ENCODE results near the gene MPP3. TPM values are rescaled to one million over a fixed set of nuclear protein-coding genes. Genes with fewer than 3 reads are reported as not detected.
"Not testable (repeated sequence)": the region's sequence is repeated elsewhere in the genome, so short reads cannot be mapped to it uniquely, and the experiment has no call there.

The MPP3 gene
- total RNA-seq: 13.8 TPM

- peak; percentile 87 for ATAC-seq
- peak; percentile 77 for DNase-seq (ENCODE audit: low spot score)
- intact Hi-C loops (cut with DNase I): no loop called here
These were observed at the start of gene MPP3 for GRCh38 chr17:43832976-43833829. TSS of gene MPP3 (minus strand) at chr17:43833146. CDS start at chr17:43831906, 1,240 bp downstream.

GRCh38 chr17:43881758-43882505 is 49.0 kb upstream of the MPP3 start:
- DNase-seq (ENCODE audit: low spot score): peak; percentile 49
- intact Hi-C loops (cut with DNase I): loop anchor here (2.0 kb wide), 1 partner anchor 43 kb away; no protein-coding TSS in a partner anchor
- ATAC-seq: no peak

- DNase-seq (ENCODE audit: low spot score) (peak; percentile 38), ATAC-seq (no peak)
- intact Hi-C loops (cut with DNase I): loop anchor here (2.0 kb wide), 1 partner anchor 44 kb away; no protein-coding TSS in a partner anchor
These were observed 48.2 kb upstream of the MPP3 start for GRCh38 chr17:43881181-43881580.

- intact Hi-C loops (cut with DNase I): loop anchor here (2.0 kb wide), 1 partner anchor 44 kb away; no protein-coding TSS in a partner anchor
- peak; percentile 61 for DNase-seq (ENCODE audit: low spot score)
- ATAC-seq: no peak
These were observed 47.6 kb upstream of the MPP3 start for GRCh38 chr17:43880420-43880991.

- intact Hi-C loops (cut with DNase I): loop anchor here (2.0 kb wide), 1 partner anchor 45 kb away; no protein-coding TSS in a partner anchor
These were observed 46.9 kb upstream of the MPP3 start for GRCh38 chr17:43879723-43880419.

GRCh38 chr17:43878260-43879175 is 45.6 kb upstream of the MPP3 start:
- peak; percentile 80 for DNase-seq (ENCODE audit: low spot score)
- peak; percentile 89 for ATAC-seq
- intact Hi-C loops (cut with DNase I): no loop called here

More at GRCh38 chr17:43879723-43880419, 46.9 kb upstream of the MPP3 start:
- DNase-seq (ENCODE audit: low spot score) (peak; percentile 54), ATAC-seq (no peak)

- ATAC-seq (no peak), DNase-seq (ENCODE audit: low spot score) (peak; percentile 52)
- intact Hi-C loops (cut with DNase I): no loop called here
These were observed 44.7 kb upstream of the MPP3 start for GRCh38 chr17:43877451-43878155.

- intact Hi-C loops (cut with DNase I): no loop called here
- peak; percentile 48 for DNase-seq (ENCODE audit: low spot score)
- ATAC-seq: no peak
These were observed 44.1 kb upstream of the MPP3 start for GRCh38 chr17:43877031-43877430.

GRCh38 chr17:43875476-43876147 is 42.7 kb upstream of the MPP3 start:
- intact Hi-C loops (cut with DNase I): no loop called here
- no peak for ATAC-seq
- no peak for DNase-seq (ENCODE audit: low spot score)

GRCh38 chr17:43874293-43874692 is 41.3 kb upstream of the MPP3 start:
- intact Hi-C loops (cut with DNase I): no loop called here
- ATAC-seq (no peak), DNase-seq (ENCODE audit: low spot score) (peak; percentile 19)

- DNase-seq (ENCODE audit: low spot score) (no peak), ATAC-seq (no peak)
- intact Hi-C loops (cut with DNase I): no loop called here
These were observed 40.9 kb upstream of the MPP3 start for GRCh38 chr17:43873815-43874214.

GRCh38 chr17:43873091-43873490 is 40.1 kb upstream of the MPP3 start:
- DNase-seq (ENCODE audit: low spot score) (peak; percentile 25), ATAC-seq (no peak)
- intact Hi-C loops (cut with DNase I): no loop called here

GRCh38 chr17:43871946-43872690 is 39.2 kb upstream of the MPP3 start:
- ATAC-seq (no peak), DNase-seq (ENCODE audit: low spot score) (peak; percentile 27)
- intact Hi-C loops (cut with DNase I): no loop called here

- ATAC-seq; intact Hi-C loops (cut with DNase I): not testable (repeated sequence)
- peak; percentile 5 for DNase-seq (ENCODE audit: low spot score)
These were observed 36.1 kb upstream of the MPP3 start for GRCh38 chr17:43869031-43869430.

- ATAC-seq (no peak), DNase-seq (ENCODE audit: low spot score) (peak; percentile 17)
- intact Hi-C loops (cut with DNase I): no loop called here
These were observed 35.5 kb upstream of the MPP3 start for GRCh38 chr17:43868226-43868994.
